T1000 (cell line): ENCODE data around the gene VWA2.

Source experiments
- DNase-seq: peaks from one replicate; lab custom pipeline; 2025; ENCODE audit warnings: mixed read lengths; lab: John Stamatoyannopoulos, UW

The VWA2 gene

GRCh38 chr10:114239117-114239993 lies at the start of gene VWA2:
VWA2 (plus strand) TSS chr10:114239254; CDS start chr10:114248714, 9,460 bp downstream.
- no peak for DNase-seq

- no peak for DNase-seq
Measured at GRCh38 chr10:114189700-114190099, 49.4 kb upstream of the VWA2 start.

- no peak for DNase-seq
Measured at GRCh38 chr10:114195079-114195478, 44.0 kb upstream of the VWA2 start.

- no peak for DNase-seq
Measured at GRCh38 chr10:114199239-114199638, 39.8 kb upstream of the VWA2 start.

- DNase-seq: no peak
Measured at GRCh38 chr10:114202812-114203211, 36.2 kb upstream of the VWA2 start.

GRCh38 chr10:114206902-114207301 lies 32.2 kb upstream of the VWA2 start:
- DNase-seq: no peak

GRCh38 chr10:114207349-114207748 lies 31.7 kb upstream of the VWA2 start:
- no peak for DNase-seq

- DNase-seq: no peak
Measured at GRCh38 chr10:114208351-114208750, 30.7 kb upstream of the VWA2 start.

GRCh38 chr10:114212153-114212552 lies 26.9 kb upstream of the VWA2 start:
- no peak for DNase-seq

GRCh38 chr10:114215033-114215432 lies 24.0 kb upstream of the VWA2 start:
- no peak for DNase-seq

- no peak for DNase-seq
Measured at GRCh38 chr10:114220281-114220680, 18.8 kb upstream of the VWA2 start.

GRCh38 chr10:114221235-114221634 lies 17.8 kb upstream of the VWA2 start:
- DNase-seq: no peak

- no peak for DNase-seq
Measured at GRCh38 chr10:114223066-114223465, 16.0 kb upstream of the VWA2 start.

GRCh38 chr10:114228156-114228555 lies 10.9 kb upstream of the VWA2 start:
- DNase-seq: no peak

GRCh38 chr10:114232561-114233176 lies 6.4 kb upstream of the VWA2 start:
- DNase-seq: no peak

- DNase-seq: no peak
Measured at GRCh38 chr10:114233482-114233881, 5.6 kb upstream of the VWA2 start.

- no peak for DNase-seq
Measured at GRCh38 chr10:114234132-114234531, 4.9 kb upstream of the VWA2 start.

- DNase-seq: no peak
Measured at GRCh38 chr10:114239994-114240345, 916 bp downstream of the VWA2 start.

GRCh38 chr10:114242235-114242634 lies 3.2 kb downstream of the VWA2 start:
- no peak for DNase-seq

GRCh38 chr10:114243661-114244060 lies 4.6 kb downstream of the VWA2 start:
- no peak for DNase-seq

GRCh38 chr10:114244126-114244525 lies 5.1 kb downstream of the VWA2 start:
- DNase-seq: no peak

GRCh38 chr10:114245121-114245791 lies 6.2 kb downstream of the VWA2 start:
- peak; percentile 40 for DNase-seq
